Nucleus accumbens (tissue), 56 donors: ENCODE measurements around the gene PANK4.
"Not testable (repeated sequence)": the region's sequence is repeated elsewhere in the genome, so short reads cannot be mapped to it uniquely, and the experiment has no call there.

ENCODE experiments used
- DNase-seq, 56 donors: peaks; one replicate each; lab custom pipeline; 2025; lab: John Stamatoyannopoulos, UW

The PANK4 gene

DNA sequence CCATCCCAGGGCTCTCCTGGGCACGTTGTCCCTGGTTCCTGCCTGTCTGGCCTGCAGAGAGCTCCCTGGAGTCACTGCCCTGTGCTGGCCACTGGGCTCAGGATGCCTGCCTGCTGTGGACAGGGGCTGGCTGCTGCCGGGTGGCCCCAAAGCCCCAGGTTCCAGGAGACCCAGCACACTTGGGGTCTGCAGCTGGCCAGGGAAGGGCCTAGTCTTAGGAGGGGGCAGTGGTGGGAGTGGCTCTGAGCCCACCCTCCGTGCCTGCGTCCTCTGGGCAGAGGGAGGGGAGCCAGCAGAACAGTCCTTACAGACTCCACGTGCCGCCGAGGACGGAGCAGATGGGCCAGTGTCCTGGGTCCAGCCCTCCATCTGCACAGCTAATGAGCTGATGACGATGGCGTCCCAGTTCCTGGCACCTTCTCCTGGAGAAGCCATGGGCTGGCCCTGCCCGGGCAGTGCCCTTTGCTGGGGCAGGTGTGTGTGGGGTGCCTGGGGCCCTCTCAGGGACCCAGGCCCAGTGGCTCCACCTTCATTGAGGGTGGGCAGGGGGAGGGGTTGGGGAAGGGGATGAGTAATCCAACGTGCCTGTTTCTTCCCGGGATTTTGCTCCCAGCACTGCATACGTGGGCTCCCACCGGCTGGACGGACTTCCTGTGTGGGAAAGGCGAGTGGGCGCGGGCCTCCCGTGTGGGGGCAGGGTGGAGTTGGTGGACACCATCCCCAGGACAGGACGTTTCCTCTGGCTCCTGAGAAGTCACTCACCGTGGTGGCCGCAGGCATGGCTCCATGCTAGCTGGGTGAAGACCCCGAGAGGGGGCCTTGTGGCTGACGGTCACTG is 57.1 kb downstream of the PANK4 start:
- DNase-seq = no peak

DNA sequence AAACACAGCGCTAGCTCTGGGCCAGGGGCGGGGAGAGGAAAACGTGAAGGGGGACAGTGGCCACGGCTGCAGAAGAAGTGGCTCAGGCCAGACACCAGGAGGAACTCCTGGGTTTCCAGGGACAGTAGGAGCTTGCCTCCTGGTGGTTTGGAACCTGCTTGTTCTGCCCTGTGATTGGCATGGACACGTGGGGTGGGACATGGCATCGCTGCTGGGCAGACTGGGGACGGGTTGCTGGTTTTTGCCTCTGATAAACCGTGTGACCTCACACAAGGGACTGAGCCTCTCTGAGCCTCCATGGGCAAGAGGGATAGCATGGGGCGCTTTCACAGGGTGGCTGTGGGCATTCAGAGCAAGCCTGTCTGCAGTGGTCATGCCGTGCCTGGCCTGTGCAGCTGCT is 57.9 kb downstream of the PANK4 start:
- DNase-seq = no peak

GRCh38 chr1:2468041-2468472 is 58.3 kb downstream of the PANK4 start:
- DNase-seq = no peak

GRCh38 chr1:2466958-2467554 is 59.3 kb downstream of the PANK4 start:
- DNase-seq = peak in 3 of 56 donors; percentile 18 to 47 (median 24)

DNA sequence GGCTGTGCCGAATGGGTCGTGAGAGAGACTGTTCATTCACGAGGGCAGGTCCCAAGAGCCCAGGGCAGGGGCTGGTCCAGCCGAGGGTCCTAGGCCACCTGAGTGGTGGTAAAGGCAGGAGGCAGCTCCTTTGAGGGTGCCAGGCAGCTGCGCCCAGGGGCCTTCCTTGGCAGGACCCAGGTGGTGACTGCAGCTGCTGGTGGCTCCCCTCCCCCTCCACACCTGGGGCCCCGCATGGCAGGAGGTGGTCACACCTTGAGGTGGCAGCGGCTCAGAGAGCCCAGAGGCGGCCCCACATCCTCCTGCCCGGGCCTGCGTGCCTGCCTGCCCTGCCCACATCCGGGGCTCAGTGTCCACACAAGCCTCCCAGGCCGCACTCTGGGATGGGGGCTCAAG is 60.1 kb downstream of the PANK4 start:
- no peak for DNase-seq

DNA sequence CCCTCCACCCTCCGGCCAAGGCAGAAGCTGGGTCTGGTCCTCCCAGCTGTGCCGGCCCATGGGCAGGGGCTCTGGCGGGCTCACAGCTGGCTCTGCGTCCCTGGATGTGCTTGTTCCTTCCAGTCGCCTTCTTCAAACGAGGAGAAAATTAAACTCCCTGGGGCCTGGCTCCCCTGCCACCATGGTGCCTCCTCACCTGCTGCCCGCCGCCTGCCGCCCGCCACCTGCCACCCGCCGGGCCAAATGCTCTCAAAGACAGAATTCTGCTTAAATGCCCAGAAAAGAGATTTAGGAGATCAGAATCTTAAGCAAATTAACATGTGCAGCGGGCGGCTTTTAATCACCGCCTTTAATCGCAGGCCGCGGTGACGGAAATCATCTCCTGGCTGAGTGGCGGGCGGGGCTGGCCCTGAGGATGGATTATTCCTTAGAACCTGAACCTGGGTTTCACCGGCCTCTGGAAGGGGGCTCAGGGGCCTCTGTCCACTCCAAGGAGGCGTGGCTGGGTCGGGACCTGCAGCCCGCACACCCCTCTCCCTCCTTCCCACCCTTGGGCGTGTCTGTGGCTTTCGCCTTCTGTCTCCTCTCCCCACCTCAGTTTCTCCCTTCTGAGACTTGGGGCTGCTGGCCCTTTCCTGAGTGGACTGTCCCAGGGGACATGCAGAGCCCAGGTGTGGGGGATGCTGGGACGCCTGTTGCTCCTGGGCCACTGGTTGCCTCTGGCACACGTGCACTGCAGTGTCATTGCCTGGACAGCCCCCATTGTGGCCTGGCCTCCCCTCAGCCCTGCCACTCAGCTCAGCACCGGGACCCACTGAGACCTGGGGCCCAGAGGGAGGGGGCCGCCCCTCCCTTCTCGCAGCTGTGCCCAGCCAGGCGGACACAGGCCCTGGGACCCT is 60.8 kb downstream of the PANK4 start:
- DNase-seq = no peak

GRCh38 chr1:2463396-2463795 is 63.0 kb downstream of the PANK4 start:
- DNase-seq = no peak

DNA sequence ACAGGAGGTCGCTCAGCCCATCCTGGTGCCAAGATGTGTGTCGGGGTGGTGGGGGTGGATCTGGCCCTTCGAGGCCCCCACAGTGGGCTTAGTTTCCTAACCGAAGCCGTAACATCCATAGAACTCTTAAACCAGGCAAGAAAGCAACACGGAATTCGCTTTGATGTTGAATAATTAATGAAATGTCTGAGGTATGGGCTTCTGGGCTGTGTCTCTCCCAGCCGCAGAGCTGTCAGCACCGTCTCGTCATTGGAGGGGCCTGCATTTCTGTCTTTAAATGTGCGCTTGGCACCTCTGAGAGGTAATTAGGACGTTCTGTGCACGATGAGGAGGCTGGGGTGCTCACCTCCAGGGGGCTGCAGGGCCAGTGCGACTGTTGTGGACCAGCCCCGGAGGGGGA is 63.6 kb downstream of the PANK4 start:
- DNase-seq = no peak

- DNase-seq = peak in 2 of 56 donors; percentile 11 to 16
Observed at GRCh38 chr1:2460996-2461751, 65.2 kb downstream of the PANK4 start.

DNA sequence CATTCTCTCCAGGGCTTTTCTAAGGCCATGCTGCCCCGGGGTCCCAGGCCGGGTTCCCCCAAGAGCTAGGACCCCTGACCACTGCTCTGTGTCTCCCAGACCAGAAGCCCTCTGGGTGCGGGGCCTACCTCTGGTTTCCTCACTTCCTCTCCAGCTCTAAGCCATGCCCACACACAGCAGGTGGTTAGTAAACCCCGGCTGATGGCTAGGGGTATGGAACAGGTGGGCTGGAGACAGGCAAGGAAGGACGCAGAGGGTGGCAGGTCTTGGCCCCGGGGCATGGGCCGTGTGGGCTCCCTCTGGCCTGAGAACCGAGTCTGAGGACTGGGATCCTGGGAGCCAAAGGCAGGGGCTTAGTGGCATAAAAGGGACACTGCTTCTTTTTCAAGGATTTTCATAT is 66.2 kb downstream of the PANK4 start:
- no peak for DNase-seq

- DNase-seq = peak in 53 of 56 donors; percentile 21 to 85 (median 65)
Observed at GRCh38 chr1:2459757-2460156, 66.6 kb downstream of the PANK4 start.

DNA sequence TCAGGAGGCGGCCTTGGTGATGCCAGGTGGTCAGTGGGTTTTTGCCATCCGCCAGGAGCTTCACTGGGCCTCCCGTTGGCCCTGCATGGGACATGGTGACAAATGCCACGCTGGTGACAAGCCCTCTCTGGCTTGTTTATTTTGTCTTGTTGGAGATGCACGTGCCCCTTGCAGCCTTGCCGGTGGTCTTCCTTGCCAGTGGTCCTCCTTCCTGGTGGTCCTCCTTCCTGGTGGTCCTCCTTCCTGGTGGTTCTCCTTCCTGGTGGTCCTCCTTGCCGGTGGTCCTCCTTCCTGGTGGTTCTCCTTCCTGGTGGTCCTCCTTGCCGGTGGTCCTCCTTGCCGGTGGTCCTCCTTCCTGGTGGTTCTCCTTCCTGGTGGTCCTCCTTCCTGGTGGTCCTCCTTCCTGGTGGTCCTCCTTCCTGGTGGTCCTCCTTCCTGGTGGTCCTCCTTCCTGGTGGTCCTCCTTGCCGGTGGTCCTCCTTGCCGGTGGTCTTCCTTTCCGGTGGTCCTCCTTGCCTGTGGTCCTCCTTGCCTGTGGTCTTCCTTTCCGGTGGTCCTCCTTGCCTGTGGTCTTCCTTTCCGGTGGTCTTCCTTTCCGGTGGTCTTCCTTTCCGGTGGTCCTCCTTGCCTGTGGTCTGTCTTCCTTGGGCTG is 67.2 kb downstream of the PANK4 start:
- not testable (repeated sequence) for DNase-seq

DNA sequence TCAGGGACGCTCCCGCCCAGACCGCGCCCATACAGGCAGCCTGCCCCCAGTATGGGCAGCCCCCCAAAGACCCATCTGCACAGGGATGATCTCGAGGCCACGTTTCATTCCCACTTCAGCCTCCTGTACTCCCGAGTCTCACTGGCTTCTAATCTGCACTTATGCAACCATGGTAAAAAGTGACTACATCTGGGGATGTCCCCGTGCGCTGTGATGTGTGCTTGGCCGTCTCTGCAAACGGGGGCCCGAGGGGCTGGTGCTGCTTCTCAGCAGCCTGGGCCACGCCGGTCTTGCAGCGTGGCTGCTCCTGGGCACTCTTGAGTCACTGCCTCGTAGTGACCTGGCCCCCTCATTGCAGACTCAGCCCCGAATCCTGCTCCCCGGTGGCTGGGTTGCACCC is 67.7 kb downstream of the PANK4 start:
- DNase-seq = no peak
